ENCODE measurements around the gene RNLS.

RNLS gene

DNA sequence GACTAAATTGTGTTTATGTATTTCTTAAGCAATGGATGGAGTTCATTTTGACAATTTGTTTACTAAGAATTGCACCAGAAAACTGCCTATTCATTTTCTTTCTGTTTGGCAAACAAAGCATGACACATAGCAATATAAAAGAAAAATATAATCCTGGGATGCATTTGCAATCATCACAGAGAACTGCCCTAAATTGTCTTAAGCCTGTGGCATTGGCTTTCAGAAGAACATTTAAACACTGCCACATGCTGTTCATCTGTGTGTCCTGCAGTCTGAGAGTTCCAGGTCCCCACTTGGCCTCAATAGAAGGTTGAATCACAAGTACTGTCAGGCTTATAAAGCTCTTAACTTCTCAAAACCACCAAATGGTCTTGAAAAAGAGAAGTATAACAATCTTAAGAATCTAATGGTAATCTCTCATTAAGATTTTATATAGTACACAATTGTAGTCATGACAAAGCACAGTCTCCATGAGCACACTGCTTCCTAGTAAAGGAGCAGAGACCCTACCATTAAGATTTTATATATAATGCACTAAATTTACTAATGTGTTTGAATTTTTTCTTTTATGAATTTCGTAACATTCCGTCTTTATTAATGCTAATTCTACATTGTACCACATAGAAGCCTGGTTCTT is 29.9 kb downstream of the RNLS start:
- DNase-seq (ENCODE audit: low read depth in 2 of 2) = no peak

DNA sequence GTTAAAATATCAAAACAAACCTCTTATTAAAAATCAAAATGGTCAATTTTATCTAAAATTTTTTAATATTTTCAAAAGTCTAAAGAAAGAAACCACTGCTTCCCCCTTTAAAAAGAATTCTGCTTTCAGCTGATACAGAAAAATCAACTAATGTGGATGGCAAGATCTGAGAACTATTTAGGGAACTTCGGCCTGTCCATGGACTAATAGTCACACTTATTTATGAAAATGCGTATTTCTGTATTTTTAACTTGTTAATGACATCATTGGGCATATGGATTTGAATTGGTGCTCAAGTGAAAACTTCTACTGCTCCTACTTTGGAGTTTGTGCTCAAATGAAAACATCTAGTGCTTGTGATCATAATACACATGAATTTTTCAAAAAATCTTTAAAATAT is 31.9 kb downstream of the RNLS start:
- no peak for DNase-seq (ENCODE audit: low read depth in 2 of 2)

DNA sequence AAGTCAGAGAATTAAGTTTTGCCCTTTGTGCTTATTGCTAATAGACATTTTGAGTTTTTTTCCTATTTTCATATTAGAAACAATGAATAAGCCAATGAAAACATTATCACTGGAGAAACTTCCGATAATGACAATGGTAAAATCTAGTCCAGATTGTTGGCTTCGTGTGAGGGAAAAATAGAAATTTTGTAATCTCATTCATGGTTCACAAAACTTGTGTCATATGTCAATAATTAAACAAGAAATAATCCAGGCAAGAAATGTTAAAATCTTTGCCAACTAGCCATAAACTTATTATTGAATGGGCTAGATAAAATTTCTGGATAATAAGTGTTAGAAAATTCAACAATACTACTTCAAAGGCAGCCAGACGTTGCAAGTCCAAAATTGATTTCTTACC is 36.6 kb downstream of the RNLS start:
- no peak for DNase-seq (ENCODE audit: low read depth in 2 of 2)

DNA sequence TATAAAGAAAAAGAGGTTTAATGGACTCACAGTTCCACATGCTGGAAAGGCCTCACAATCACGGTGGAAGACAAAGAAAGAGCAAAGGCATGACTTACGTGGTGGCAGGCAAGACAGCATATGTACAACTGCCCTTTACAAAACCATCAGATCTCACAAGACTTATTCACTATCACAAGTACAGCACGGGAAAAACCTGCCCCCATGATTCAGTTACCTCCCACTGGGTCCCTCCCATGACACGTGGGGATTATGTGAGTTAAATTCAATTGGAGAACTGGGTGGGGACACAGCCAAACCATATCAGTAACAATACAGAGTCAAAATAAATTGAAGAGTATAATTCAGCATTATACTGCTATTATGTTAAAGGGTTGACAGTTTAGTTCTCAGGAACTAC is 37.8 kb downstream of the RNLS start:
- DNase-seq (ENCODE audit: low read depth in 2 of 2) = no peak

- DNase-seq (ENCODE audit: low read depth in 2 of 2) = no peak
Observed at GRCh38 chr10:88544140-88544870, 38.8 kb downstream of the RNLS start.

- no peak for DNase-seq (ENCODE audit: low read depth in 2 of 2)
Observed at GRCh38 chr10:88542522-88542921, 40.6 kb downstream of the RNLS start.

DNA sequence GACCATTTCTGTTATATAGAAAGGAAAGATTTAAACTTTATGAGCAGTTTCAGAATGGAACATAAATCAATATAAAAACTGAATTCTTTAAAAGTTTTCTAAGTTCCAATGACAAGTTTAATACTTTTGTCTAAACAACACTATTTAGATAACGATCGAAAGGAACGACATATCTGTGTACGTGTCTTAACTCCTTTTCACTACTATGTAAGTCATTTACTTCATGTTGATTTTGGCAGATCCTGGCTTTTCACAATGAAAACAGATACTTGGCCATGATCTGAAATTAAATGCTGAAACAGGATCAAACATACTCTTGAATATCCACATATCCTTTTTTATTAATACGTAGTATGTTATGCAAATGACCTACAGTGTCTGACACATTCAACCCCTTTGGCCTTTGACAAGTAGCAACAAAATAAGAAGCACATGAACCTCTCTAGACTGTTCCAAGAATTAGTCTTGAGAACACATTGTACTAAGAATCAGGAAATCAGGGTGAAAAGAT is 41.9 kb downstream of the RNLS start:
- DNase-seq (ENCODE audit: low read depth in 2 of 2) = no peak

DNA sequence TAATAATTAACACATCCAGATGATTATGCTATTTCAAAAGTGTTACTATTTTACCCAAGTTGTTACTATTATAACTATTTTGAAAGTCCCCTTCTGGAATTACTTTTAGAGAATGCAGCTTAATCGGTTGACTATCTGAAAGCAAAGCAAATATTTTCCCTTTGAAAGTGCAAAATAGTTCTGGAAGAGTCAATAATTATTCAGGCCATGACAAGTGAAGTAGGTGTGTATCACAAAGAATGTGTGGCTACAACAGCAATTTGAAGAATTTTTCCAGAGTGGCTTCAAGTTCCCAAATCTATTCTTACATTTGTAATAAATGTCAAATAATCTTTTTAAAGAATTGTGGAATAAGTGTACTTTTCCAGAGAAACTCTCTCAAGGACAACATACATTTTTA is 42.8 kb downstream of the RNLS start:
- no peak for DNase-seq (ENCODE audit: low read depth in 2 of 2)

- DNase-seq (ENCODE audit: low read depth in 2 of 2) = no peak
Observed at GRCh38 chr10:88538048-88538447, 45.1 kb downstream of the RNLS start.

DNA sequence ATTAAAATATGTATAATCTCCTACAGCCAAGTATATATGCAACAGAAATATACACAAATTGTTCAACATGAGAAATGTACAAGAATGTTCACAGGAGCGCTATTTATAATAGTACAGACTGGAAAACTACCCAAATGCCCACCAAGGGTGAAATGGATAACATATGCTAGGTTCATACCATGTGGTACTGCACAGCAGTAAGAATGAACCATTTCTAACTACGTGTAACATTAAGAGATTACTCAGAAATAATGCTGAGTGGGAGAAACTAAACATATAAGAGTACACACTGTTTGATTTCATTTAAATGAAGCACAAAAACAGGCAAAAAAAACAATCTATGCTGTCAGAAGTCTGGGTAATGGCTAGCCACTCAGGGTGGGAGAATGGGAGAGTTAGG is 45.8 kb downstream of the RNLS start:
- no peak for DNase-seq (ENCODE audit: low read depth in 2 of 2)

- no peak for DNase-seq (ENCODE audit: low read depth in 2 of 2)
Observed at GRCh38 chr10:88536437-88536836, 46.7 kb downstream of the RNLS start.

DNA sequence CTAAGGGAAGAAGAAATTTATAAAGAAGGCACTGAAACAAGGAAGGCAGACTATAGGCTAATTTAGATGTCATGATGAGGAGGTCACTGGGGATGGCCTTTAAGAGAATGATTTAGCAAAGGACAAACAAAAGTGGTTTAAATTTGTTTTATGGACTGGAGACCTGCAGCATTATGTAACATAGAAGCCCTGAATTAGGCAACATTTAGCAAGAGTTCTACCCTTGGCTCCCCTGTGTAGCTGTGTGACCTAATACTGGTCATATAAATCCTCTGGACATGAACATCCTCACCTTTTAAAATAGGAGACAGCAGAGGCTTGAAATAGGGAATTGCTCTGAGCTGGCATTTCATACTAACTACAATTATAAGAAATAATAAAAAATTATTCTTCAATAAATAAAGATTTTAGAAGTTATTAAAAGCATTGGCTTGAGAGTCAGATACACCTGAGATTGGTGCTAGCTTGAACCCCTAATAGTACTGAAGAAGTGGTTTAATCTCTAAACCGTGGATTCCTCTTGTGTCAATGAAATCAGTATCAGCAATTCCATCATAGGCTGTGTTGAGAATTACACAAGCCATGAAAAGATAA is 48.9 kb downstream of the RNLS start:
- no peak for DNase-seq (ENCODE audit: low read depth in 2 of 2)

DNA sequence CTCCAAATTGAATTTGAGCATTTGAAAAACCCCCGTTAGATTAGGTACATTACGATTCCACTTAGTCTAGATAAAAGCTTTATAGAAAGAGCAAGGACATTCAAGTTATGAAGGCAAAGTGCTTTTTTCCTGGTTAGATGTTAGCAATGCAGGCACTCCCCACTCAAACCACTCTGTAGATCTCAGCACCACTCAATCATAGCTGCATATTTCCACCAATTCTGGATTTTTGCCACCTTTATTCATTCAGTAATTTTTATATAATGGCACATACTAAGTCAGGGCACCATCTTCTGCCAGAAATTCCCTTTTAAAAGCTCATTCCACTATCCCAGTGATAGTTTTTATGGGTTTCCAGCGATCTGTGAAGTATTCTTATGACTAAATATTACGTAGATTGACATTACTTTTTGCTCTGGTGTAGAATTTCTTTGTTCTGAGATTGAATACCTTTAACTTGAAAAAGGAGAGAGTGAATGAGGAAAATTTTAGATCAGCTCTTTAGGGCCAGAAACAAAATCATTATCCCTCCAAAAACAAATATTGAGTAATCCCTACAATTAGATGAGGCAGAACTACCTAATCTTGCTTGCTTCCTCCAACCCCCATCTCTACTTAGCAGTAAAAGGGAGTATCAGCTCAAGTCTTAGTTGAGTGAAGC is 51.6 kb downstream of the RNLS start:
- no peak for DNase-seq (ENCODE audit: low read depth in 2 of 2)

DNA sequence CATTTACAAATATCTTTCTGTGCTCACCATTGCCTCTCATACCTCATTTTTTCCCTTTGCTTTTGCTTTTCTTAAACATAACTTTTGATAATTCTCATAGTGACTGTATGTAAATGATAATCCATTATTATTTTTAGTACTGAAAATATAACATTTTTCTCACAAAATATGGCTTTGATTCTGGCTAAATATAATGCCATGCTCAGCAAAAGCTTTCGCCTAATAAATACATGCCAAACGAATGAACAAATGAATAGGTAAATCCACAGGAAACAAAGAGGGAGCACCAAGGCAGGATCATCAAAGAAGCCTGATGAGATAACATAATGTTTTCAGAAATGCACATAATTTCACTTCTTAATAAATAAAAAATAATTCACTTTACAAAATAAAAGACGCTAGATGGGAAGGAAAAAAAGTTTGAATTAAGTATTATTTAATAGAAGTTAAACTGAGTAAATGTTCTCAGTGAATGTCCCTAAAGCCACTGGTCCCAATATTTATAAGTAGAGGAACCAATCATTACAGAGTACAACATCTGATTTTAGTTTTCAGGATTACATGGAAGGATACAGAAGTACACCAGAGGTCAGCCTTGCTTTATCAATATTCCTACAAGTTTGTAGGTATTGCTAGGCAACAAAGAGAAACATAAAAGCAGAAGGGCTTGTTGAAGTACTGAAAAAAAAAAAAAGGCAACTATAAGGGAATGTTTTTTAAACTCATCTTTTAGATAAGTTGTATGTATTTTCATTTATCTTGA is 52.3 kb downstream of the RNLS start:
- no peak for DNase-seq (ENCODE audit: low read depth in 2 of 2)

DNA sequence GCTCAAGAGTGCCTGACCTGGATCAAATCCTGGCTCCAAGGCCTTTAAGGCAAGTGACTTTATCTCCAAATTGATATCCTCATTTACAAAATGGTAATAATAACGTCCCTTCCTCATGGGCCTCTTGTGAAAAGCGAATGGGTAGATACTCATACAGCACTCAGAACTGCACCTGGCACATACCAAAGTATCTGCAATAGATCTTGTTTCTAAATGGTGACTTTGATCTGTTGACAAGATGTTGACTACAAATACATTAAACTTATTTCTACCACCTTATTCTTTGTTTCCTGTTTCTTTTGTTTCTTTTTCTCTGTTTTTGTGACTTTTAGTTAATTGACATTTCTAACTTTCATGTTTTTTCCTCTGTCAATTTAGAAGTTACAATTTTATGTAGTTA is 53.0 kb downstream of the RNLS start:
- DNase-seq (ENCODE audit: low read depth in 2 of 2) = no peak

- DNase-seq (ENCODE audit: low read depth in 2 of 2) = no peak
Observed at GRCh38 chr10:88528806-88529570, 54.1 kb downstream of the RNLS start.

GRCh38 chr10:88528201-88528600 is 54.9 kb downstream of the RNLS start:
- DNase-seq (ENCODE audit: low read depth in 2 of 2) = no peak

DNA sequence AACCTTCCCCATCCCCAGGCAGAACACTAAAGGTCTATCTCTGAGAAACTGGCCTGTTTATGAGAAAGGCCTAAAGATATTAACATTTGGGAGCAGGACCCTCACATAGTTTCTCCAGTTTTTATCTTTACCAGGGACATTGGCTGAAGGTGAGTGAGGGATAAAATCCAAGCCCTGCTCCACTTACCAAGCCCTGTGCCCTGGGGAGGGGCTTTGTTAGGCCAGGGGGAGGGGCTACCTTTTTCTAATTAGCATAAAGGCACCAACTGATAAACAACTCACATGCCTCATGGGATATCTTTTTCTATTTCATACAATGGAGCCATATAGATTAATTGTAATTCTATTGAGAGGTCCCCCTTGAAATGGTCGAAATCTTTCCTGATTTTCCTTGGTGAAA is 55.9 kb downstream of the RNLS start:
- DNase-seq (ENCODE audit: low read depth in 2 of 2) = no peak

GRCh38 chr10:88526501-88527105 is 56.5 kb downstream of the RNLS start:
- no peak for DNase-seq (ENCODE audit: low read depth in 2 of 2)

DNA sequence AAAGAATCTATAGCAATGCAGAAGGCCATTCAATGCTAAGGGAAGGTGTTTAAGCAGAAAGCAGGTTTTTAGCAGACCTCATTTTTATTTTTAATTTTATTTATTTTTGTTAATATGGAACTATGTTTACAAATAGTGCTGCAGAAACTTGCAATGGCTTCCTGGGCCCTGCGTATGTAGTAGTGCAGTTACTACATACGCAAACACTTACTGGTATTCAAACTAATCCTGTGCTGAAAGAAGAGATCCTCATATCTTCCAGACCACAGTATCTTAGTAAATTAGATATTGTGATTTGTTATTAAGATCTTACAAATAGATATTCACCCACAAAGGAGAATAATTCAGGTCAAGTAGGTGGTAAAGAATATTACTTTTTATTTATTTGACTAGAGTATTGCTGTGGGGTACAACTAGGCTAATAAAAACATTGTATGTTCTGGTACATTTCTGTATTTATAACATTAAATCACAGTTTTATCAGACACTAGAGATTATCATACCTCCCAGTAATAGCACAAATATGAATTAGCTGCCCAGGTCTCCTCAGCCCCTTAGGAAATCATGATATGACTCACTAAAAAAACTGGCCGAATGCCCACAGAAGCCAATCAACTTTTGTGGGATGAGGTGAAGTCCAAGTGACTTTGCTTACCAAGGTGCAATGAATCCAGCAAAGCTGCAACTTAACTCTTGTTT is 57.6 kb downstream of the RNLS start:
- no peak for DNase-seq (ENCODE audit: low read depth in 2 of 2)

All from stimulated activated CD8-positive, alpha-beta memory T cell treated with anti-CD3 and anti-CD28 coated beads, Interleukin-7, amount 100 ng/mL, for 4 hours (primary cell).